ENCODE measurements around the gene RIN3. TPM values are rescaled to one million over a fixed set of nuclear protein-coding genes. Genes with fewer than 3 reads are reported as not detected.

RIN3 gene
- total RNA-seq, 1 experiment from 2014 or later: 4.8 TPM

DNA sequence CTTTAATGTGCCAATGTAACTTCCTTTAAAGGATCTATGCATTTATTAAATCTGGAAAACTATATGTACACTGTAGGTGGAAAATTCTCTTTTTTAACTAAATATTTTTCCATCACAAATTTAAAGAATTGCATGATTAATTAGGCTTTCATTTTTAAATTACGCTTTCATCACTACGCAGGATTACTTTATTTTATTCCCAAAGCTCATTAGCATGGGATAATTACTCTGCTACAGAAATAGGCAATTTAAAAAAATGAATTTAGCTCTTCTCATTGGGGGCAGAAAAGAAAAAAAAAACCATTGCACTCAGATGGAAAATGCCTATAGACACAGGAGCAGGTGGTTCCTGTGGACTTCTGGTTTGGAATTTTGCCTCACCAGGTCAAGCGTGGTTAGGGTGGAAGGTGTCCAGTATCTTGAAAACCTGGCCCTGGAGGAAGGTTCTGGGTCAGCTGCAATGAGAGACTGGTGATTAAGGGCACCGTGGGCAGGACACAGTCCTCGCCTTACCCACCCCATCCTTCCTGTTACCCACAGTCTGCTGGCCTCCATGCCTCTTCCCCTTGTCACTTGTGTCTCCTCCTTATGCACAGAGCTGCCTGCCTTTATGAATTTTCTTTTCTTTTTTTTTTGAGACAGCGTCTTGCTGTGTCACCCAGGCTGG, 17.3 kb upstream of the RIN3 start:
- Histone ChIP-seq H3K4me2 (ENCODE audit: low read length) (no peak overlapping the region), H3K9me2 (replicated peaks; ENCODE audit: low read length) (no peaks in the 10 kb centered on the region), H3K36me3 (ENCODE audit: low read depth, low read length) (no peaks in the 10 kb centered on the region), H3K9me3 (ENCODE audit: low read length) (no peaks in the 10 kb centered on the region), H3K79me2 (ENCODE audit: low read length) (no peaks in the 10 kb centered on the region), H3K9ac (ENCODE audit: low read length) (no peak overlapping the region), H3K27ac (ENCODE audit: low read length) (no peak overlapping the region), H2AFZ (ENCODE audit: low read length) (no peak overlapping the region), H3K4me3 (ENCODE audit: low read length) (no peak overlapping the region), H4K20me1 (ENCODE audit: low read length) (no peaks in the 10 kb centered on the region), H3F3A (ENCODE audit: low read length, unreplicated experiment) (no peaks in the 10 kb centered on the region), H3K27me3 (ENCODE audit: low read length) (no peaks in the 10 kb centered on the region), H3K4me1 (ENCODE audit: insufficient read depth, low read length) (0 out of 2 replicates have a peak, but pooled peaks cover under 1% of the 10 kb centered on the region)
- ChIA-PET CTCF (no interaction called here), POLR2A (ENCODE audit: unreplicated experiment) (no interaction called here)
- no TSS peak for BruUV-seq (replicated peaks)
- no peak for DNase-seq
- TF ChIP-seq EZH2phosphoT487 (IDR thresholded peaks at IDR 0.05; ENCODE audit: borderline replicate concordance, low read length) (no peak), EZH2 (IDR thresholded peaks at IDR 0.05; ENCODE audit: low read length, unreplicated experiment) (no peak)
- TF ChIP-seq, protein P1, sequence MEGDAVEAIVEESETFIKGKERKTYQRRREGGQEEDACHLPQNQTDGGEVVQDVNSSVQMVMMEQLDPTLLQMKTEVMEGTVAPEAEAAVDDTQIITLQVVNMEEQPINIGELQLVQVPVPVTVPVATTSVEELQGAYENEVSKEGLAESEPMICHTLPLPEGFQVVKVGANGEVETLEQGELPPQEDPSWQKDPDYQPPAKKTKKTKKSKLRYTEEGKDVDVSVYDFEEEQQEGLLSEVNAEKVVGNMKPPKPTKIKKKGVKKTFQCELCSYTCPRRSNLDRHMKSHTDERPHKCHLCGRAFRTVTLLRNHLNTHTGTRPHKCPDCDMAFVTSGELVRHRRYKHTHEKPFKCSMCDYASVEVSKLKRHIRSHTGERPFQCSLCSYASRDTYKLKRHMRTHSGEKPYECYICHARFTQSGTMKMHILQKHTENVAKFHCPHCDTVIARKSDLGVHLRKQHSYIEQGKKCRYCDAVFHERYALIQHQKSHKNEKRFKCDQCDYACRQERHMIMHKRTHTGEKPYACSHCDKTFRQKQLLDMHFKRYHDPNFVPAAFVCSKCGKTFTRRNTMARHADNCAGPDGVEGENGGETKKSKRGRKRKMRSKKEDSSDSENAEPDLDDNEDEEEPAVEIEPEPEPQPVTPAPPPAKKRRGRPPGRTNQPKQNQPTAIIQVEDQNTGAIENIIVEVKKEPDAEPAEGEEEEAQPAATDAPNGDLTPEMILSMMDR (conservative IDR thresholded peaks at IDR 0.05; ENCODE audit: low read depth, low read length): no peak
- intact Hi-C loops (cut with micrococcal nuclease): no loop called here
- ATAC-seq: no peak

DNA sequence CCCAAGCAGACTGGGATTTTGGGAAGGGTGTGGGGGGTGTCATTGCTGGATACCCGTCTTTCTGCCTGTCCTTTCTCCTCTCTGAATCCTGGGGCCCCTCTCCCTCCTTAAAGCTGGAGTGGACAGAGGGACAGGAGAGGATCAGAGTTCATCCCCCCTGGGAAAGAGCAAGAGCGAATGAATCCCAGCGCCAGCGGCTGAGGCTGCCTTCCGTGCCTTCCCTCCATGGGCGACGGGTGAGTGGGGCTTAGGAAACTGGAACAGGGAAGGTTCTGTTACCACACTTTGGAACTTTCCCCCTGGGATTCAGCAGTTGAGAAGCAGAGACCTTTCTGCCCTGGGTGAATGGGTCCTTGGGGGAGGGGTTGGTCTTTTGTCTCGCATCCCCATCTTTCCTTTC, 16.2 kb upstream of the RIN3 start:
- ChIA-PET CTCF (no interaction called here), POLR2A (ENCODE audit: unreplicated experiment) (no interaction called here)
- H3K9me2 ChIP-seq (replicated peaks; ENCODE audit: low read length): no peaks in the 10 kb centered on the region
- no peak overlapping the region for H2AFZ ChIP-seq (ENCODE audit: low read length)
- H3K79me2 ChIP-seq (ENCODE audit: low read length): no peaks in the 10 kb centered on the region
- H3K4me2 ChIP-seq (ENCODE audit: low read length): no peak overlapping the region
- no peaks in the 10 kb centered on the region for H3F3A ChIP-seq (ENCODE audit: low read length, unreplicated experiment)
- no peak overlapping the region for H3K4me3 ChIP-seq (ENCODE audit: low read length)
- TF ChIP-seq, protein P1 (conservative IDR thresholded peaks at IDR 0.05; ENCODE audit: low read depth, low read length): no peak
- peaks cover 11% of the 10 kb centered on the region for H3K4me1 ChIP-seq (ENCODE audit: insufficient read depth, low read length)
- no peak for DNase-seq
- no peaks in the 10 kb centered on the region for H4K20me1 ChIP-seq (ENCODE audit: low read length)
- no peak overlapping the region for H3K27ac ChIP-seq (ENCODE audit: low read length)
- H3K27me3 ChIP-seq (ENCODE audit: low read length): no peaks in the 10 kb centered on the region
- ATAC-seq: no peak
- no peaks in the 10 kb centered on the region for H3K9me3 ChIP-seq (ENCODE audit: low read length)
- no TSS peak for BruUV-seq (replicated peaks)
- intact Hi-C loops (cut with micrococcal nuclease): no loop called here
- no peaks in the 10 kb centered on the region for H3K36me3 ChIP-seq (ENCODE audit: low read depth, low read length)
- no peak overlapping the region for H3K9ac ChIP-seq (ENCODE audit: low read length)

DNA sequence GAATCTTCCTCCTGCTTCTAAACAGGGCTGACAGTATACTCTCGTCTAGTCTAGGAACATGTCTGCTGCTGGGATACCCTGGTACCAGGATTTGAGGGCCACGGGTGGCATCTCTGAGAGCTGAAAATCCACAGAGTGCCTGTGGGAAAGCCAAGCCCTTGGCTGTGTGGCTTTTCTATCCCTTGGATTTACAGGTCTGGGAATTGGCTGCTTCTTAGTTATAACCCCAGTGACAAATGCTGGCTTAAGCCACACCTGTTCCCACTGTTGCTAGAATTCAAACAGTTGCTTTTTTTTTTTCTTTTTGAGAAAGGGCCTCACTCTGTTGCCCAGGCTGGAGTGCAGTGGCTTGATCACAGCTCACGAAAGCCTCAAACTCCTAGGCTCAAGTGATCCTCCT, 14.3 kb upstream of the RIN3 start:
- no TSS peak for BruUV-seq (replicated peaks)
- Histone ChIP-seq H3K27me3 (ENCODE audit: low read length) (no peaks in the 10 kb centered on the region), H3K27ac (ENCODE audit: low read length) (no peak overlapping the region), H3K4me3 (ENCODE audit: low read length) (no peak overlapping the region), H3K9me3 (ENCODE audit: low read length) (no peaks in the 10 kb centered on the region), H2AFZ (ENCODE audit: low read length) (no peak overlapping the region), H4K20me1 (ENCODE audit: low read length) (no peaks in the 10 kb centered on the region), H3K9me2 (replicated peaks; ENCODE audit: low read length) (no peaks in the 10 kb centered on the region), H3K36me3 (ENCODE audit: low read depth, low read length) (no peaks in the 10 kb centered on the region), H3K79me2 (ENCODE audit: low read length) (no peaks in the 10 kb centered on the region), H3F3A (ENCODE audit: low read length, unreplicated experiment) (peaks cover 4% of the 10 kb centered on the region), H3K9ac (ENCODE audit: low read length) (no peak overlapping the region), H3K4me2 (ENCODE audit: low read length) (no peak overlapping the region), H3K4me1 (ENCODE audit: insufficient read depth, low read length) (peaks cover 29% of the 10 kb centered on the region)
- intact Hi-C loops (cut with micrococcal nuclease): no loop called here
- no peak for TF ChIP-seq EZH2phosphoT487 (IDR thresholded peaks at IDR 0.05; ENCODE audit: borderline replicate concordance, low read length)
- no peak for ATAC-seq
- DNase-seq: no peak
- CTCF ChIA-PET: no interaction called here
- POLR2A ChIA-PET (ENCODE audit: unreplicated experiment): no interaction called here

Data from PC-3 (cell line).